ENCODE measurements around the gene CCL2.

Gene CCL2

DNA sequence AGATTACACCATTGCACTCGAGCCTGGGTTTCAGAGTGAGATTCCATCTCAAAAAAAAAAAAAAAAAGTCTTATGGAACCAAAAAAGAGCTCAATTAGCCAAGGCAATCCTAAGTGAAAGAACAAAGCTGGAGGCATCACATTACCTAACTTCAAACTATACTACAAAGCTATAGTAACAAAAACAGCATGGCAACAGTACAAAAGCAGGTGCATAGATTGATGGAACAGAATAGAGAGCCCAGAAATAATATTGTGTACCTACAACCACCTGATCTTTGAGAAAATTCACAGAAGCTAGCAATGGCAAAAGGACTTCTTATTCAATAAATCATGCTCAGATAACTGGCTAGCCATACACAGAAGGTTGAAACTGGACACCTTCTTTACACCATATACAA lies 24.7 kb upstream of the CCL2 start:
- Histone ChIP-seq H3K4me2 (ENCODE audit: insufficient read depth, low read length, poor library complexity, severe bottlenecking) (no peak overlapping the region), H3K36me3 (replicated peaks in 1 of 2; ENCODE audit: control insufficient read depth in 2 of 2, insufficient read depth in 2 of 2, low read length in 2 of 2) (no peaks in the 10 kb centered on the region), H2BK12ac (ENCODE audit: low read length) (no peak overlapping the region), H4K91ac (ENCODE audit: low read depth, low read length, poor library complexity) (no peak overlapping the region), H2AFZ (ENCODE audit: low read length) (no peak overlapping the region), H3K79me1 (ENCODE audit: low read depth, low read length) (no peaks in the 10 kb centered on the region), H3K9ac (ENCODE audit: low read depth, low read length, poor library complexity) (no peak overlapping the region), H3K9me3 (replicated peaks in 1 of 2; ENCODE audit: control insufficient read depth in 2 of 2, insufficient read depth in 1 of 2, low read depth in 1 of 2, low read length in 2 of 2) (no peaks in the 10 kb centered on the region), H3K27me3 (ENCODE audit: control insufficient read depth in 3 of 3, insufficient read depth in 3 of 3, low read depth in 1 of 3, low read length in 3 of 3) (no peaks in the 10 kb centered on the region), H2AK5ac (ENCODE audit: low read depth, low read length) (no peak overlapping the region), H3K14ac (ENCODE audit: low read length) (no peak overlapping the region), H3K18ac (ENCODE audit: low read length) (no peak overlapping the region), H3K4me3 (ENCODE audit: low read length in 2 of 2) (no peak overlapping the region), H3K4me1 (ENCODE audit: control insufficient read depth in 2 of 2, insufficient read depth in 1 of 2, low read depth in 1 of 2, low read length in 2 of 2) (peaks cover 0 to 5% of the 10 kb centered on the region in 2 donors), H4K8ac (ENCODE audit: low read depth, low read length) (no peak overlapping the region), H2BK15ac (ENCODE audit: low read length) (no peak overlapping the region), H3K23ac (ENCODE audit: low read depth, low read length, poor library complexity) (no peak overlapping the region), H3K4ac (ENCODE audit: low read length) (no peak overlapping the region), H2BK120ac (ENCODE audit: low read depth, low read length) (no peak overlapping the region), H2BK5ac (ENCODE audit: low read length) (no peak overlapping the region), H3K27ac (replicated peaks; ENCODE audit: low read length) (no peak overlapping the region)
- no CpG with 5 or more reads among the region's 1 CpG for WGBS, 2 donors (ENCODE audit: extremely low coverage in 2 of 2, insufficient read length in 2 of 2, insufficient replicate concordance in 1 of 2)
- no peak for DNase-seq (ENCODE audit: low spot score)

DNA sequence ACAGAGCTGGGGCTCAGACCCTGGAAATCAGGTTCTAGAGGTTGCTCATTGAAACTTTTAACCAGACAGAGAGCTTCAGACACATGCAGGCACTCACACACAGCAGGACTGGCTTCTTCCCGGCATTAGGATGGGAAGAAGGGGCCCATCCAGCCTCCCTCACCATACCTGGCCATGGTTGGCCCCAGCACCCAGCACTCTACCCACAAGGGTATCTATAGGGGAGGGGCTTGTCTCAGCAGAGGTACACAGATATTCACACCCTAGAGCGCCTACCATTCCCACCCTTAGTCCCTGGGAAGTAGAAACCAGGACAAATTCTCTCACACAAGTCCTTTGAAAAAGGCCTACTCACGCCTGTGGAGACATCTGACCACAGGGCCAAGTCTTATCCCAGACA lies 20.5 kb upstream of the CCL2 start:
- Histone ChIP-seq H4K91ac (ENCODE audit: low read depth, low read length, poor library complexity) (no peak overlapping the region), H3K9ac (ENCODE audit: low read depth, low read length, poor library complexity) (no peak overlapping the region), H4K8ac (ENCODE audit: low read depth, low read length) (no peak overlapping the region), H3K4ac (ENCODE audit: low read length) (no peak overlapping the region), H3K4me3 (ENCODE audit: low read length in 2 of 2) (no peak overlapping the region), H2BK15ac (ENCODE audit: low read length) (no peak overlapping the region), H2AK5ac (ENCODE audit: low read depth, low read length) (no peak overlapping the region), H2AFZ (ENCODE audit: low read length) (no peak overlapping the region), H3K27me3 (ENCODE audit: control insufficient read depth in 3 of 3, insufficient read depth in 3 of 3, low read depth in 1 of 3, low read length in 3 of 3) (no peaks in the 10 kb centered on the region), H3K14ac (ENCODE audit: low read length) (no peak overlapping the region), H3K4me1 (ENCODE audit: control insufficient read depth in 2 of 2, insufficient read depth in 1 of 2, low read depth in 1 of 2, low read length in 2 of 2) (peaks cover 0 to 15% of the 10 kb centered on the region in 2 donors), H3K4me2 (ENCODE audit: insufficient read depth, low read length, poor library complexity, severe bottlenecking) (no peak overlapping the region), H3K79me1 (ENCODE audit: low read depth, low read length) (no peaks in the 10 kb centered on the region), H3K36me3 (replicated peaks in 1 of 2; ENCODE audit: control insufficient read depth in 2 of 2, insufficient read depth in 2 of 2, low read length in 2 of 2) (no peaks in the 10 kb centered on the region), H2BK12ac (ENCODE audit: low read length) (no peak overlapping the region), H3K18ac (ENCODE audit: low read length) (no peak overlapping the region), H2BK5ac (ENCODE audit: low read length) (no peak overlapping the region), H3K27ac (replicated peaks; ENCODE audit: low read length) (no peak overlapping the region), H2BK120ac (ENCODE audit: low read depth, low read length) (no peak overlapping the region), H3K23ac (ENCODE audit: low read depth, low read length, poor library complexity) (no peak overlapping the region), H3K9me3 (replicated peaks in 1 of 2; ENCODE audit: control insufficient read depth in 2 of 2, insufficient read depth in 1 of 2, low read depth in 1 of 2, low read length in 2 of 2) (no peaks in the 10 kb centered on the region)
- WGBS, 2 donors (ENCODE audit: extremely low coverage in 2 of 2, insufficient read length in 2 of 2, insufficient replicate concordance in 1 of 2): no CpG with 5 or more reads among the region's 3 CpGs
- DNase-seq (ENCODE audit: low spot score): no peak

DNA sequence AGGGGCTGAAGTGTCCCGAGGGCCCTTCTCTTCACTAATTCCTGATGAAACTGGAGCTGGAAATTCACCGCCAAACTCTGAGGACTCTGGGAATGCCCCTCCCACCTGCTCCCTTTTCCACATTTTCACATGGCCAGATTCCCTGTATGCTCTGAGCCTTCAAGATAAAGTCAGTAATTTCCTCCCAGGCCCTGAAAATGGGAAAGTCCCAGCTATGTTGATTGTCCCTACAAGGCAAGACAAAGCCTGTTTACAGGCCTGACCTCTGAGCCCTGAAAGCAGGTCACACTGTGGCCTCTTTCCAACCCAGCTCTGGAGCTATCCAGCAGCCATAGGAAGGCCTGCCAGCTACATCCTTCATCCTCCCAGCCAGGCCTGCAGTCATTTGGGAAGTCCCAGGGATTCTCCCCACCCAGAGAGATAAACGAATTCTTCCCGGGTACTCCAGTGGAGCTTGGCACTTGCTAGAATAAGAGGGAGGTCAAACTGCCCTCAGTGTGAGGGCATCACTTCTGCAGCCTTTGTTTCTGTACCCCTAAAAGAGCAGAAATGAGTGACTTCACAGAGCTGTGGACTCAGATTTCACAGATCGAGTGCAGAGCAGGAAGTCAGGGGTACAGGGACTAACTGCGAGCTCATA lies 19.6 kb upstream of the CCL2 start:
- Histone ChIP-seq H3K27me3 (ENCODE audit: control insufficient read depth in 3 of 3, insufficient read depth in 3 of 3, low read depth in 1 of 3, low read length in 3 of 3) (no peaks in the 10 kb centered on the region), H3K4me1 (ENCODE audit: control insufficient read depth in 2 of 2, insufficient read depth in 1 of 2, low read depth in 1 of 2, low read length in 2 of 2) (peaks cover 0 to 15% of the 10 kb centered on the region in 2 donors), H3K4me3 (ENCODE audit: low read length in 2 of 2) (no peak overlapping the region), H3K4ac (ENCODE audit: low read length) (no peak overlapping the region), H2BK120ac (ENCODE audit: low read depth, low read length) (no peak overlapping the region), H2BK5ac (ENCODE audit: low read length) (no peak overlapping the region), H3K14ac (ENCODE audit: low read length) (no peak overlapping the region), H3K27ac (replicated peaks; ENCODE audit: low read length) (no peak overlapping the region), H3K9me3 (replicated peaks in 1 of 2; ENCODE audit: control insufficient read depth in 2 of 2, insufficient read depth in 1 of 2, low read depth in 1 of 2, low read length in 2 of 2) (no peaks in the 10 kb centered on the region), H3K18ac (ENCODE audit: low read length) (no peak overlapping the region), H2AK5ac (ENCODE audit: low read depth, low read length) (peak overlapping the region; percentile 21), H2BK12ac (ENCODE audit: low read length) (no peak overlapping the region), H3K23ac (ENCODE audit: low read depth, low read length, poor library complexity) (no peak overlapping the region), H4K91ac (ENCODE audit: low read depth, low read length, poor library complexity) (no peak overlapping the region), H4K8ac (ENCODE audit: low read depth, low read length) (no peak overlapping the region), H3K36me3 (replicated peaks in 1 of 2; ENCODE audit: control insufficient read depth in 2 of 2, insufficient read depth in 2 of 2, low read length in 2 of 2) (no peaks in the 10 kb centered on the region), H3K79me1 (ENCODE audit: low read depth, low read length) (no peaks in the 10 kb centered on the region), H2AFZ (ENCODE audit: low read length) (no peak overlapping the region), H3K9ac (ENCODE audit: low read depth, low read length, poor library complexity) (no peak overlapping the region), H2BK15ac (ENCODE audit: low read length) (no peak overlapping the region), H3K4me2 (ENCODE audit: insufficient read depth, low read length, poor library complexity, severe bottlenecking) (no peak overlapping the region)
- WGBS, 2 donors (ENCODE audit: extremely low coverage in 2 of 2, insufficient read length in 2 of 2, insufficient replicate concordance in 1 of 2): no CpG with 5 or more reads among the region's 6 CpGs
- no peak for DNase-seq (ENCODE audit: low spot score)

DNA sequence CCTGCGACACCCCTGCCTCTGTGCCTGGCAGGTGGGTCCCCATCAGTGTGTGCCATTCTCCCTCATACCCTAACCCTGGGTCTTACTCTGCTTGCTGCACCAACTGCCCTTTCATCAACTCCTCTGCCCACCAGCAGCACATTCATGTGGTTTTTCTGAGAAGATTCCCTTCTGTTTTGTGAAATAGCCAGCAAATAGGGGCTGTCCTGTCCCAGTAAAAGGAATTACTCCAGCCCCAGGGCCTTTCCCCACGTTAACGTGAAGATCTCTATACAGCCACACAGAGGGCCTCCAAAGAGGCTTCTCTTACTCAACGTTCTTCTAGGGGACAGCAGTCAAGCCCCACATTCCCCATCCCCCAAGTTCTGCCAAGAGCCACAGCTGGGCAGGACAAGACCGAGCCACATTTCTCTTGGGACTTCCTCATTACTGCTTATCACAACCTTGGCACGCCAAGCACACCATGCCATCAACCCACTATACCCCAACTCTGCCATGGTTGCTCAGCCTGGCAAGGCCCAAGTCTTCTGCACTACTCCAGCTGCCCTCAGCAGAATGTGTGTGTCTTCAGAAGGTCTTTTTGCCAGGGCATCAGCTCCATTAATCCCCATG lies 18.7 kb upstream of the CCL2 start:
- no peaks in the 10 kb centered on the region for H3K36me3 ChIP-seq (replicated peaks in 1 of 2; ENCODE audit: control insufficient read depth in 2 of 2, insufficient read depth in 2 of 2, low read length in 2 of 2)
- no peak overlapping the region for H2BK120ac ChIP-seq (ENCODE audit: low read depth, low read length)
- H3K9ac ChIP-seq (ENCODE audit: low read depth, low read length, poor library complexity): no peak overlapping the region
- no peak overlapping the region for H4K8ac ChIP-seq (ENCODE audit: low read depth, low read length)
- no CpG with 5 or more reads among the region's 6 CpGs for WGBS, 2 donors (ENCODE audit: extremely low coverage in 2 of 2, insufficient read length in 2 of 2, insufficient replicate concordance in 1 of 2)
- peak overlapping the region; percentile 21 for H2AK5ac ChIP-seq (ENCODE audit: low read depth, low read length)
- no peak overlapping the region for H3K14ac ChIP-seq (ENCODE audit: low read length)
- no peak overlapping the region for H3K4ac ChIP-seq (ENCODE audit: low read length)
- peaks cover 0 to 15% of the 10 kb centered on the region in 2 donors for H3K4me1 ChIP-seq (ENCODE audit: control insufficient read depth in 2 of 2, insufficient read depth in 1 of 2, low read depth in 1 of 2, low read length in 2 of 2)
- peak overlapping the region; percentile 58 for H3K18ac ChIP-seq (ENCODE audit: low read length)
- no peak for DNase-seq (ENCODE audit: low spot score)
- H3K27me3 ChIP-seq (ENCODE audit: control insufficient read depth in 3 of 3, insufficient read depth in 3 of 3, low read depth in 1 of 3, low read length in 3 of 3): no peaks in the 10 kb centered on the region
- no peak overlapping the region for H2AFZ ChIP-seq (ENCODE audit: low read length)
- H2BK5ac ChIP-seq (ENCODE audit: low read length): no peak overlapping the region
- no peaks in the 10 kb centered on the region for H3K9me3 ChIP-seq (replicated peaks in 1 of 2; ENCODE audit: control insufficient read depth in 2 of 2, insufficient read depth in 1 of 2, low read depth in 1 of 2, low read length in 2 of 2)
- no peak overlapping the region for H2BK12ac ChIP-seq (ENCODE audit: low read length)
- H3K4me2 ChIP-seq (ENCODE audit: insufficient read depth, low read length, poor library complexity, severe bottlenecking): no peak overlapping the region
- no peak overlapping the region for H4K91ac ChIP-seq (ENCODE audit: low read depth, low read length, poor library complexity)
- no peak overlapping the region for H3K27ac ChIP-seq (replicated peaks; ENCODE audit: low read length)
- H3K4me3 ChIP-seq (ENCODE audit: low read length in 2 of 2): no peak overlapping the region
- no peak overlapping the region for H2BK15ac ChIP-seq (ENCODE audit: low read length)
- no peaks in the 10 kb centered on the region for H3K79me1 ChIP-seq (ENCODE audit: low read depth, low read length)
- H3K23ac ChIP-seq (ENCODE audit: low read depth, low read length, poor library complexity): no peak overlapping the region

Data from neuronal stem cell (in vitro differentiated cells).